Stimulated activated naive CD8-positive, alpha-beta T cell treated with anti-CD3 and anti-CD28 coated beads, Interleukin-15, amount 100 ng/mL, for 72 hours (primary cell): ENCODE data around the gene DEPDC7.

ENCODE experiments used
- ATAC-seq: fragments of 150-1000 bp; cut with Tn5 transposase; 2 replicates; pipeline ENCODE4 v1.10.0; 2021; ENCODE audit warnings: mild to moderate bottlenecking, moderate library complexity
- DNase-seq, 2 donors: peaks; one replicate each; pipeline ENCODE4 v3.0.0; 2021 to 2022
- H3K27ac Mint-ChIP-seq, 2 donors: one replicate each; pipeline ENCODE4 v1.8.0; 2022; ENCODE audit warnings: mild to moderate bottlenecking in 2 of 2, mixed read lengths in 2 of 2, moderate library complexity in 2 of 2
- H3K27me3 Mint-ChIP-seq: one replicate; pipeline ENCODE4 v1.8.0; 2022; ENCODE audit warnings: mixed read lengths
- H3K4me1 Mint-ChIP-seq: one replicate; pipeline ENCODE4 v1.8.0; 2022; ENCODE audit warnings: mild to moderate bottlenecking, mixed read lengths
- H3K4me3 Mint-ChIP-seq, 2 donors: one replicate each; pipeline ENCODE4 v1.8.0; 2022; ENCODE audit warnings: mild to moderate bottlenecking in 2 of 2, mixed read lengths in 2 of 2, moderate library complexity in 1 of 2
- H3K9me3 Mint-ChIP-seq, 2 donors: one replicate each; pipeline ENCODE4 v1.8.0; 2022; ENCODE audit warnings: mixed read lengths in 2 of 2

The DEPDC7 gene

DNA sequence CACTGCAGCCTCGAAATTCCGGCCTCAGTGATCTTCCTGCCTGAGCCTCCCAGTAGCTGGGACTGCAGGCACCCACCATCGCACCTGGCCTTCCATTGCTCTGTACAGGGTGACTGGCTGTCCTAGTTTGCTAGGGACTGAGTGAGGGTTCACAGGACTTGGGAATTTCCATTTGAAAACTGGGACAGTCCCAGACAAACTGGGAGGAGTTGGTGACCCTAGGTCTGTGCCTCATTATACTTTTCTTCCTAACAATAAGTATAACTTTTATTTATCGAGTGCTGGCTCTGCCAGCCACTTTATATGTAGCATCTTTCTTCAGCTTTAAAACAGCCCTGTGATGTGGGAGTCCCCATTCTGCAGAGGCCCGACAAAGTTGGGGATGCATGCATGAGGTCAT lies 49.2 kb downstream of the DEPDC7 start:
- peaks cover 57% of the 10 kb centered on the region for H3K4me1 Mint-ChIP-seq
- peak overlapping the region in 1 of 2 donors; percentile 19 for H3K4me3 Mint-ChIP-seq
- DNase-seq (no peak), ATAC-seq (peak; percentile 23)
- H3K27ac Mint-ChIP-seq: peak overlapping the region in 1 of 2 donors; percentile 15
- H3K9me3 Mint-ChIP-seq: no peaks in the 10 kb centered on the region
- H3K27me3 Mint-ChIP-seq: no peaks in the 10 kb centered on the region

DNA sequence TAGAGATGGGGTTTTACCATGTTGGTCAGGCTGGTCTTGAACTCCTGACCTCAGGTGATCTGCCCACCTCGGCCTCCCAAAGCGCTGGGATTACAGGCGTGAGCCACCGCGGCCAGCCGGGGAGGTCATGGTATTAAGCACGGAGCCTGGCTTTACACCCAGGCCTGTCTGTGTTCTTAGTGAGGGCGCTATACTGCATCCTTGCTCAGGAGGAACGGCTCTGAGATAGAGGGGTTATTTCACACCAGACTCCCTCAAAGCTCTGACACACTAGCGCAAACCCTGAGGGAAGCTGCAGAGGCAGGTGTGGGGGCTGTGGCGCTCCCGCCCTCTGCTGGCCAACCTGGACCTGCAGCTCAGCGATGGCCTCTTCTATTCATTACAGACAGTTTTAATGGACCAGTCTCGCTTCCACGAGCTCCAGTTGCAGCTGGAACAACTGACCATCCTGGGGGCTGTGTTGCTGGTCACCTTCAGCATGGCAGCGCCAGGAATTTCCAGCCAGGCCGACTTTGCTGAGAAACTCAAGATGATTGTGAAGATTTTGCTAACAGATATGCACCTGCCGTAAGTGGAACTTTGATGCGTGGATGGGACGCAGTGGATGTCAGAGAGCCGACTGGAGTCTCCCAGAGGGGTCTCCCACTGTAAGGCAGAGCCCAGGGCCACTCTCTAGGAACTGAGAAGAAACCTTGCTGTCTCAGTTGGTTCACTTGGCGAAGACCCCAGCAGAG lies 49.9 kb downstream of the DEPDC7 start:
- Mint-ChIP-seq H3K27me3 (no peaks in the 10 kb centered on the region), H3K9me3 (no peaks in the 10 kb centered on the region)
- ATAC-seq: peak; percentile 84

DNA sequence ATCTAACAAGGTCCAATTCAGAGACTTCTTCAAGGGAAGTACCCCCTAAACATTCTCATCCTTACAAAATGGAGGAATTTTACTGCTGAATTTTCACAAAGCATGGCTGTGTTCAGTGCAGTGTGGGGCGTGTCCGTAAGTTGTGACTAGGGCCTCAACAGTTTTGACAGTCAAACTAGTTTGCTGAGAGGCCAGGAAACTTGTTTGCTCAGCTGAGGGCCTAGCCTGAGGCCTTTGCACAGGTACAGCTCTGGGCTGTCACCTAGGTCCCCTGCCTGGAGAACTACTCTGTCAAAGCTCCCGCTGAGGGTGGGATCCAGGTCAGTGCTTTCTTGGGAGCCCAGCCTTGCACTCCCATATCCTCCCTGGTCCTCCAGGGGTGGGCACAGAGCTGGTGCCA lies 51.6 kb downstream of the DEPDC7 start:
- no peak overlapping the region for H3K4me3 Mint-ChIP-seq
- no peaks in the 10 kb centered on the region for H3K27me3 Mint-ChIP-seq
- H3K9me3 Mint-ChIP-seq: no peaks in the 10 kb centered on the region
- no peak for ATAC-seq
- H3K4me1 Mint-ChIP-seq: peaks cover 37% of the 10 kb centered on the region
- no peak for DNase-seq
- no peak overlapping the region for H3K27ac Mint-ChIP-seq

More for the DNA sequence above, 49.9 kb downstream of the DEPDC7 start:
- peak; percentile 69 to 78 for DNase-seq
- H3K4me3 Mint-ChIP-seq: no peak overlapping the region
- peaks cover 49% of the 10 kb centered on the region for H3K4me1 Mint-ChIP-seq
- H3K27ac Mint-ChIP-seq: no peak overlapping the region

DNA sequence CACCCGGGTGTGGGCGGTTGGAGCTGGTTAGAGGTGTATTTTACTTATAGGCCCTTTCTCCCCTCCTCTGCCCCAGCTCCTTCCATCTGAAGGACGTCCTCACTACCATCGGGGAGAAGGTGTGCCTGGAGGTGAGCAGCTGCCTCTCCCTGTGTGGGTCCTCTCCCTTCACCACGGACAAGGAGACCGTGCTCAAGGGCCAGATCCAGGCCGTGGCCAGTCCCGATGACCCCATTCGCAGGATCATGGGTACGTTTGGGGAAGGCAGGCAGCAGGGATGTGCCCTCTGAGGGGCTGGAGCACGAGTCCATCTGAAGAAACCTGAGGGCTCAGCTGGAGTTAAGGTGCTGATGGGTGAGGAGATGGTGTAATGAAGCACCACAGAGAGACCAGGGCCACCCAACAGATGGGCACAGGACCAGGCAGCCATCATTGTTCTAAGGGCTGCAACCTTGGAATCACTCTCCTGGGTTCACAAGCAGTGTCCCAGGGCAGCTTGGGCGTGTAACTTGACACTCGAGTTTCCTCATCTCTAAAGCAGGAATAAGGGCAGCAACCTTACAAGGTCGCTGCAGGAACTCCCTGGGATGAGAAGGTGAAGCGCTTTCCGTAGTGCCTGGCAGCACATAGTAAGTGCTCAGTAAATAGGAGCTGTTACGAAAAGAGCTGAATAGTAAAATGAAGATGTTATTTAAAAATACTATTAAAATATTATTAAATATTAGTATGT lies 53.1 kb downstream of the DEPDC7 start:
- Mint-ChIP-seq H3K27me3 (no peaks in the 10 kb centered on the region), H3K27ac (no peak overlapping the region), H3K4me3 (no peak overlapping the region), H3K4me1 (peaks cover 22% of the 10 kb centered on the region), H3K9me3 (no peaks in the 10 kb centered on the region)
- DNase-seq (no peak), ATAC-seq (no peak)

DNA sequence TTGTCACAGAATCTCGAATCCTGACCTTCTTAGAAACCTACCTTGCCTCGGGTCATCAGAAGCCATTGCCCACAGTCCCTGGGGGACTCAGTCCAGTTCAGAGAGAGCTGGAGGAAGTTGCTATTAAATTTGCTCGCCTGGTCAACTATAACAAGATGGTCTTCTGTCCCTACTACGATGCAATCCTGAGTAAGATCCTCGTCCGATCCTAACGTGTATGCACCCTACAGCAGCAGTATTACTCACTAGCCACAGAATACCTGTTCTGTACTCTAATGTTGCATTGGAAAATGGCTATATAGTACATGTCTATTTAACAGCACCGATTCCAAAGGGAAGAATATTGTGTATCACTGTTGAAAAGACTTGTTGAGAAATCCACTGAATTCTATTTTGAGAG lies 56.8 kb downstream of the DEPDC7 start:
- H3K9me3 Mint-ChIP-seq: no peaks in the 10 kb centered on the region
- no peak for DNase-seq
- ATAC-seq: no peak
- no peaks in the 10 kb centered on the region for H3K27me3 Mint-ChIP-seq
- H3K4me1 Mint-ChIP-seq: no peaks in the 10 kb centered on the region
- H3K27ac Mint-ChIP-seq: no peak overlapping the region
- no peak overlapping the region for H3K4me3 Mint-ChIP-seq
